ENCODE measurements around the gene PGA3.
"Not testable (repeated sequence)": the region's sequence is repeated elsewhere in the genome, so short reads cannot be mapped to it uniquely, and the experiment has no call there.

- TF ChIP-seq ZNF274 (IDR thresholded peaks at IDR 0.05; ENCODE audit: low read depth, low read length); YY1 (IDR thresholded peaks at IDR 0.05; ENCODE audit: insufficient read depth, insufficient read length); SUZ12 (IDR thresholded peaks at IDR 0.05; ENCODE audit: extremely low read depth, insufficient read depth, insufficient read length): not testable (repeated sequence)
Measured at GRCh38 chr11:61207636-61208310, 4.5 kb downstream of the PGA3 start.

Data from NT2/D1 (cell line).